ENCODE results near the gene KCNG2.

KCNG2 gene

GRCh38 chr18:79786304-79786703, 11.4 kb upstream of the KCNG2 start:
- ChIA-PET CTCF (no interaction called here), POLR2A (no interaction called here)
- no peaks in the 10 kb centered on the region for H3K36me3 ChIP-seq (ENCODE audit: control insufficient read depth in 2 of 2, insufficient read depth in 1 of 2, low read length in 2 of 2)
- H3K4me1 ChIP-seq (ENCODE audit: control insufficient read depth, insufficient read depth, low read length) = no peaks in the 10 kb centered on the region
- TF ChIP-seq OVOL3 (tag by site-specific recombination; IDR thresholded peaks at IDR 0.05) = no peak
- TF ChIP-seq ZNF48 (tag by site-specific recombination; IDR thresholded peaks at IDR 0.05) = no peak
- no peak for TF ChIP-seq ZNF830 (tag by site-specific recombination; IDR thresholded peaks at IDR 0.05; ENCODE audit: low read depth)
- TF ChIP-seq HOXD13 (CRISPR knock-in tag; IDR thresholded peaks at IDR 0.05; ENCODE audit: borderline replicate concordance) = no peak
- no peak for TF ChIP-seq GLIS2 (tag by site-specific recombination; IDR thresholded peaks at IDR 0.05)
- no peak for TF ChIP-seq ZNF239 (tag by site-specific recombination; IDR thresholded peaks at IDR 0.05)
- TF ChIP-seq, protein P1, sequence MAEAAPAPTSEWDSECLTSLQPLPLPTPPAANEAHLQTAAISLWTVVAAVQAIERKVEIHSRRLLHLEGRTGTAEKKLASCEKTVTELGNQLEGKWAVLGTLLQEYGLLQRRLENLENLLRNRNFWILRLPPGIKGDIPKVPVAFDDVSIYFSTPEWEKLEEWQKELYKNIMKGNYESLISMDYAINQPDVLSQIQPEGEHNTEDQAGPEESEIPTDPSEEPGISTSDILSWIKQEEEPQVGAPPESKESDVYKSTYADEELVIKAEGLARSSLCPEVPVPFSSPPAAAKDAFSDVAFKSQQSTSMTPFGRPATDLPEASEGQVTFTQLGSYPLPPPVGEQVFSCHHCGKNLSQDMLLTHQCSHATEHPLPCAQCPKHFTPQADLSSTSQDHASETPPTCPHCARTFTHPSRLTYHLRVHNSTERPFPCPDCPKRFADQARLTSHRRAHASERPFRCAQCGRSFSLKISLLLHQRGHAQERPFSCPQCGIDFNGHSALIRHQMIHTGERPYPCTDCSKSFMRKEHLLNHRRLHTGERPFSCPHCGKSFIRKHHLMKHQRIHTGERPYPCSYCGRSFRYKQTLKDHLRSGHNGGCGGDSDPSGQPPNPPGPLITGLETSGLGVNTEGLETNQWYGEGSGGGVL (tag by site-specific recombination; IDR thresholded peaks at IDR 0.05) = no peak
- no peak for TF ChIP-seq ZNF121 (tag by site-specific recombination; IDR thresholded peaks at IDR 0.05)
- no peak for TF ChIP-seq ZNF23 (tag by site-specific recombination; IDR thresholded peaks at IDR 0.05; ENCODE audit: borderline replicate concordance)
- TF ChIP-seq ZXDB (tag by site-specific recombination; IDR thresholded peaks at IDR 0.05) = no peak
- no peak for TF ChIP-seq ZNF223 (tag by site-specific recombination; IDR thresholded peaks at IDR 0.05)
- TF ChIP-seq ZNF391 (tag by site-specific recombination; IDR thresholded peaks at IDR 0.05; ENCODE audit: borderline replicate concordance, low read depth) = no peak
- no peaks in the 10 kb centered on the region for H3K9me3 ChIP-seq (ENCODE audit: control insufficient read depth, insufficient read depth, low read depth, low read length)
- no peak overlapping the region for H3K27ac ChIP-seq (ENCODE audit: extremely low read depth, low read depth, low read length)
- H3K4me3 ChIP-seq (ENCODE audit: low read depth, low read length) = no peak overlapping the region

DNA sequence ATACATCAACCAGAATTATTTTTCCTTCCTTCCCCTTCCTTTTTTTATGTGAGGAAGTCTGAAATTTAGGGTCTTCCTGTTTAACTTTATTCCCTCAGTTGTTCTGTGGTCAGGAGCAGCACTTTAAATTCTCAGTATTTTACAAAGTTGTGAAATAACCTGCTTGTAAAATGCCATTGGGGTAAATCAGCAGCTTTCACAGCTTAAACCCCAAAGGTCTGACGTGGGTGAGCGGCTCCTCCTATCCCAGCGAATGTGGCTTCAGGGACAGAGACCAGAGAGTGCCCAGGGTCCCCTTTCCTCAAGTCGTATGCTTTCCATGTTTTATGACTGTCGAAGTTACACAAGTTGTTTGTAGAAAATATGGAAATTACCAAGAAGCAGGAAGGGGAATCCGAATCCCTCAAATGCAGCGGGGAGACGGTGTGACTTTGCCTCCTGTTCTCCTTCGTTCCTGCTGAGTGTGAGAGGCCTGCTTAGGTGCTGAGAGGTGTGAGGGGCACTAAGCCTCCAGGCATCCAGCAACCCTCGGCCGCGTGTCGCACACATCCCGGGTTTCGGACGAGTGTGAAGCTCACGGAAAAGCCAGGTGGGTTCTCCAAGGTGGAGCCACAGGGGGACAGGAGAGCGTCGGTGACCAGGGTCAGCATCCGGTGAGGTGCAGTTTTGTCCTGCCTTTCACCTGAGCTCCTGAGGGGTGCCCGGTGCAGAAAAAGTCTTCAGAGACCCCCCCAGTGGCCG, 10.8 kb upstream of the KCNG2 start:
- Histone ChIP-seq H3K4me1 (ENCODE audit: control insufficient read depth, insufficient read depth, low read length) (no peaks in the 10 kb centered on the region), H3K4me3 (ENCODE audit: low read depth, low read length) (no peak overlapping the region), H3K36me3 (ENCODE audit: control insufficient read depth in 2 of 2, insufficient read depth in 1 of 2, low read length in 2 of 2) (no peaks in the 10 kb centered on the region), H3K27ac (ENCODE audit: extremely low read depth, low read depth, low read length) (no peak overlapping the region), H3K9me3 (ENCODE audit: control insufficient read depth, insufficient read depth, low read depth, low read length) (no peaks in the 10 kb centered on the region)
- TF ChIP-seq ZSCAN23 (tag by site-specific recombination; IDR thresholded peaks at IDR 0.05) (no peak), ZNF10 (tag by site-specific recombination; IDR thresholded peaks at IDR 0.05) (no peak), EGR2 (tag by site-specific recombination; IDR thresholded peaks at IDR 0.05; ENCODE audit: low read depth) (no peak), ZNF514 (tag by site-specific recombination; IDR thresholded peaks at IDR 0.05) (no peak), ZNF624 (tag by site-specific recombination; IDR thresholded peaks at IDR 0.05) (no peak), HOXD13 (CRISPR knock-in tag; IDR thresholded peaks at IDR 0.05; ENCODE audit: borderline replicate concordance) (no peak), KLF8 (tag by site-specific recombination; IDR thresholded peaks at IDR 0.05) (no peak), MYNN (tag by site-specific recombination; IDR thresholded peaks at IDR 0.05; ENCODE audit: borderline replicate concordance) (no peak), ZNF138 (tag by site-specific recombination; IDR thresholded peaks at IDR 0.05; ENCODE audit: borderline replicate concordance) (no peak)
- POLR2A ChIA-PET = no interaction called here
- CTCF ChIA-PET = no interaction called here

- H3K27ac ChIP-seq (ENCODE audit: extremely low read depth, low read depth, low read length) = no peak overlapping the region
- POLR2A ChIA-PET = no interaction called here
- no peaks in the 10 kb centered on the region for H3K36me3 ChIP-seq (ENCODE audit: control insufficient read depth in 2 of 2, insufficient read depth in 1 of 2, low read length in 2 of 2)
- CTCF ChIA-PET = no interaction called here
- H3K4me3 ChIP-seq (ENCODE audit: low read depth, low read length) = no peak overlapping the region
- H3K9me3 ChIP-seq (ENCODE audit: control insufficient read depth, insufficient read depth, low read depth, low read length) = no peaks in the 10 kb centered on the region
- H3K4me1 ChIP-seq (ENCODE audit: control insufficient read depth, insufficient read depth, low read length) = no peaks in the 10 kb centered on the region
- TF ChIP-seq, protein P2, sequence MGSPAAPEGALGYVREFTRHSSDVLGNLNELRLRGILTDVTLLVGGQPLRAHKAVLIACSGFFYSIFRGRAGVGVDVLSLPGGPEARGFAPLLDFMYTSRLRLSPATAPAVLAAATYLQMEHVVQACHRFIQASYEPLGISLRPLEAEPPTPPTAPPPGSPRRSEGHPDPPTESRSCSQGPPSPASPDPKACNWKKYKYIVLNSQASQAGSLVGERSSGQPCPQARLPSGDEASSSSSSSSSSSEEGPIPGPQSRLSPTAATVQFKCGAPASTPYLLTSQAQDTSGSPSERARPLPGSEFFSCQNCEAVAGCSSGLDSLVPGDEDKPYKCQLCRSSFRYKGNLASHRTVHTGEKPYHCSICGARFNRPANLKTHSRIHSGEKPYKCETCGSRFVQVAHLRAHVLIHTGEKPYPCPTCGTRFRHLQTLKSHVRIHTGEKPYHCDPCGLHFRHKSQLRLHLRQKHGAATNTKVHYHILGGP (tag by site-specific recombination; IDR thresholded peaks at IDR 0.05) = no peak
- TF ChIP-seq ZNF133 (tag by site-specific recombination; IDR thresholded peaks at IDR 0.05) = no peak
- no peak for TF ChIP-seq ZNF274 (IDR thresholded peaks at IDR 0.05; ENCODE audit: low read length)
- no peak for TF ChIP-seq ZNF274 (tag by site-specific recombination; IDR thresholded peaks at IDR 0.05; ENCODE audit: borderline replicate concordance)
- no peak for TF ChIP-seq ZNF792 (tag by site-specific recombination; IDR thresholded peaks at IDR 0.05)
- no peak for TF ChIP-seq ZBTB1 (tag by site-specific recombination; IDR thresholded peaks at IDR 0.05)
- no peak for TF ChIP-seq MYNN (tag by site-specific recombination; IDR thresholded peaks at IDR 0.05; ENCODE audit: borderline replicate concordance)
- no peak for TF ChIP-seq ZFP69B (tag by site-specific recombination; IDR thresholded peaks at IDR 0.05)
- TF ChIP-seq ZNF146 (tag by site-specific recombination; IDR thresholded peaks at IDR 0.05) = no peak
- no peak for TF ChIP-seq ZNF561 (tag by site-specific recombination; IDR thresholded peaks at IDR 0.05; ENCODE audit: borderline replicate concordance)
- no peak for TF ChIP-seq ZNF514 (tag by site-specific recombination; IDR thresholded peaks at IDR 0.05)
- no peak for TF ChIP-seq TCF7L2 (IDR thresholded peaks at IDR 0.05; ENCODE audit: borderline replicate concordance, low read depth, low read length)
- TF ChIP-seq ZNF24 (tag by site-specific recombination; IDR thresholded peaks at IDR 0.05) = no peak
Observed at GRCh38 chr18:79787527-79787864, 10.2 kb upstream of the KCNG2 start.
